Left kidney (tissue), 2 donors: ENCODE data around the gene P2RX5. TPM values are rescaled to one million over a fixed set of nuclear protein-coding genes. Genes with fewer than 3 reads are reported as not detected.
"Not testable (repeated sequence)": the region's sequence is repeated elsewhere in the genome, so short reads cannot be mapped to it uniquely, and the experiment has no call there.

Experiments
- DNase-seq: peaks from one replicate; pipeline ENCODE4 v3.0.0-alpha.2; 2013
- polyA plus RNA-seq: library from polyadenylated mRNA; unstranded; fragments of 120-200 nt; gene quantifications from one replicate; pipeline ENCODE4 v1.2.1, GENCODE V29; 2013; ENCODE audit not compliant: insufficient read length

P2RX5 gene
- polyA plus RNA-seq, 1 donor: 0.95 TPM

- DNase-seq: no peak
These were observed 17.0 kb upstream of the P2RX5 start for GRCh38 chr17:3712811-3713463.

GRCh38 chr17:3710951-3711383, 15.0 kb upstream of the P2RX5 start:
- no peak for DNase-seq

GRCh38 chr17:3708366-3708765, 12.4 kb upstream of the P2RX5 start:
- DNase-seq: no peak

GRCh38 chr17:3705718-3705984, 9.7 kb upstream of the P2RX5 start:
- DNase-seq: not testable (repeated sequence)

GRCh38 chr17:3704931-3705717, 9.2 kb upstream of the P2RX5 start:
- no peak for DNase-seq

GRCh38 chr17:3702041-3702539, 6.1 kb upstream of the P2RX5 start:
- not testable (repeated sequence) for DNase-seq

GRCh38 chr17:3699951-3700350, 4.0 kb upstream of the P2RX5 start:
- no peak for DNase-seq

- no peak for DNase-seq
These were observed 2.2 kb upstream of the P2RX5 start for GRCh38 chr17:3698139-3698538.

GRCh38 chr17:3697103-3697476, 1.1 kb upstream of the P2RX5 start:
- DNase-seq: no peak

- no peak for DNase-seq
These were observed 729 bp downstream of the P2RX5 start for GRCh38 chr17:3695129-3695722.

GRCh38 chr17:3693829-3694231, 2.1 kb downstream of the P2RX5 start:
- DNase-seq: no peak

- no peak for DNase-seq
These were observed 2.8 kb downstream of the P2RX5 start for GRCh38 chr17:3693141-3693540.

- DNase-seq: no peak
These were observed 3.6 kb downstream of the P2RX5 start for GRCh38 chr17:3692346-3692745.

GRCh38 chr17:3691617-3692067, 4.3 kb downstream of the P2RX5 start:
- DNase-seq: no peak

- no peak for DNase-seq
These were observed 5.8 kb downstream of the P2RX5 start for GRCh38 chr17:3690094-3690715.

- no peak for DNase-seq
These were observed 6.5 kb downstream of the P2RX5 start for GRCh38 chr17:3689262-3690093.

- DNase-seq: no peak
These were observed 7.1 kb downstream of the P2RX5 start for GRCh38 chr17:3688852-3689261.

- DNase-seq: no peak
These were observed 7.9 kb downstream of the P2RX5 start for GRCh38 chr17:3688027-3688553.

GRCh38 chr17:3685174-3685573, 10.8 kb downstream of the P2RX5 start:
- DNase-seq: no peak

GRCh38 chr17:3683054-3683511, 12.9 kb downstream of the P2RX5 start:
- DNase-seq: no peak

- DNase-seq: no peak
These were observed 13.9 kb downstream of the P2RX5 start for GRCh38 chr17:3682033-3682432.

- no peak for DNase-seq
These were observed 14.4 kb downstream of the P2RX5 start for GRCh38 chr17:3681565-3681964.
